GM13976 (cell line): Measurements from ENCODE around the gene ASXL1.

Experiments
- DNase-seq: peaks from one replicate; pipeline ENCODE4 v3.0.0; 2012; ENCODE audit warnings: low spot score
- in situ Hi-C: fragments of 300-500 bp; cut with MboI; formaldehyde crosslinking; loops from one replicate; pipeline ENCODE4 v1.12.0; 2022; ENCODE audit warnings: low sequenced_read_pairs, mixed read lengths, inconsistent platforms; ENCODE audit not compliant: unreplicated experiment
- TF ChIP-seq, protein P1 (sequence below): IDR thresholded peaks from 2 replicates; pipeline ENCODE4 v1.5.1; 2012; ENCODE audit warnings: borderline replicate concordance, mild to moderate bottlenecking; ENCODE audit not compliant: insufficient read depth; ENCODE audit errors: extremely low read depth, missing control alignments, control extremely low read depth

The ASXL1 gene

DNA sequence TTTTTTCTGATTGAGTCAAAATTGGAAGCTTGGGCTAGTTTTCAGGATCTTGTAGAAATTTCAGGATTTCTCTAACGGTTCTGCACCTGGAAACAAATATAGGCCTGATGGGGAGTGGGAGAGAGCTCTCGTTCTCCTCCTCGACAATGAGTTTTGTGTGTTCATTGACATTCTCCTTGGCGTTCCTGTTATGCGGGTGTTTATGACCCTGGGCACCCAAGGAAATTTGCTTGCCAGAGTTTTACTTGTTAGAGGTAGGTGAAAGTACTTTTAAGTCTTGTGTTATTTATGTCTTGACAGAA is 2.2 kb downstream of the ASXL1 start:
- TF ChIP-seq, protein P1, sequence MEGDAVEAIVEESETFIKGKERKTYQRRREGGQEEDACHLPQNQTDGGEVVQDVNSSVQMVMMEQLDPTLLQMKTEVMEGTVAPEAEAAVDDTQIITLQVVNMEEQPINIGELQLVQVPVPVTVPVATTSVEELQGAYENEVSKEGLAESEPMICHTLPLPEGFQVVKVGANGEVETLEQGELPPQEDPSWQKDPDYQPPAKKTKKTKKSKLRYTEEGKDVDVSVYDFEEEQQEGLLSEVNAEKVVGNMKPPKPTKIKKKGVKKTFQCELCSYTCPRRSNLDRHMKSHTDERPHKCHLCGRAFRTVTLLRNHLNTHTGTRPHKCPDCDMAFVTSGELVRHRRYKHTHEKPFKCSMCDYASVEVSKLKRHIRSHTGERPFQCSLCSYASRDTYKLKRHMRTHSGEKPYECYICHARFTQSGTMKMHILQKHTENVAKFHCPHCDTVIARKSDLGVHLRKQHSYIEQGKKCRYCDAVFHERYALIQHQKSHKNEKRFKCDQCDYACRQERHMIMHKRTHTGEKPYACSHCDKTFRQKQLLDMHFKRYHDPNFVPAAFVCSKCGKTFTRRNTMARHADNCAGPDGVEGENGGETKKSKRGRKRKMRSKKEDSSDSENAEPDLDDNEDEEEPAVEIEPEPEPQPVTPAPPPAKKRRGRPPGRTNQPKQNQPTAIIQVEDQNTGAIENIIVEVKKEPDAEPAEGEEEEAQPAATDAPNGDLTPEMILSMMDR: no peak
- in situ Hi-C loops: no loop called here

DNA sequence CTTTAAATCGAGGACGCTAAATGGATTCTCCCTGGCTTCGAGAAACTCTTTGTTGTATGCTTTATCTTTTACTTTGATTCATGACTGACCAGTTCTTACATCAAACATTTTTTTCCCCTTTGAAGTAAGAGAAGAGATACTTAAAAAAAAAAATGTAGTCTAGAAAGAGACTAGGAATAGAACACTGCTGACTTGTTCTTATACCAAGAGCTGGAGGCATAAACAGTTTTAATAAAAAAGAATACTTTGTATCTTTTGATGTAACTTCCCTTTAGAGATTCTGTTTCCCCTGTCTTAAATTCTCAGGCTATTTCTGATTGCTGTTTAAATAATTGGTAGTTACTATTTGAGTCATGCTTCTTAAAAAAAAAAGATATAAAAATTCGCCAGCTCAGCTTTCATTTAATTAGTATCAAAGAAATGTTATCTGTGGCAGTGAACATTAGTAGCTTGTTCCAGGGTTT is 4.8 kb downstream of the ASXL1 start:
- DNase-seq: no peak
- in situ Hi-C loops: no loop called here
- TF ChIP-seq, protein P1: no peak

More for the DNA sequence above, 2.2 kb downstream of the ASXL1 start:
- DNase-seq: no peak

DNA sequence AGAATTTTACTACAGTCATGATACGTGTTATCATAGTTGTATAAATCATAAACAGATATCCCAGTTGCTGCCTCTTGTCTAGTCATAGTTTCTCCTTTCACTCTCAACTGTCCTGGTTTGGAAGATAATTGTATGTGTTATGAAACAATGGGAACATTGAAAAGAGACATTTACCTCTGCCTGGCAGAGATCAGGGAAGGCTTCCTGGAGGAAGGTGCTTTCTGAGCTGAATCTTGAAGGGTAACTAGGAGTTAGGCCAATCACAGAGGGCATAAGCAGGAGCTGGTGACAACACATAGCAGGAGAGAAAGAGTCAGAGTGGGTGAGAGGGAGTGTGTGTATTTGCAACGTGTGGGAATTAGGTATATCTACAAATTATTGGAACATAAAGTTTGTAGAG is 5.4 kb downstream of the ASXL1 start:
- in situ Hi-C loops: no loop called here
- no peak for DNase-seq
- TF ChIP-seq, protein P1: no peak

DNA sequence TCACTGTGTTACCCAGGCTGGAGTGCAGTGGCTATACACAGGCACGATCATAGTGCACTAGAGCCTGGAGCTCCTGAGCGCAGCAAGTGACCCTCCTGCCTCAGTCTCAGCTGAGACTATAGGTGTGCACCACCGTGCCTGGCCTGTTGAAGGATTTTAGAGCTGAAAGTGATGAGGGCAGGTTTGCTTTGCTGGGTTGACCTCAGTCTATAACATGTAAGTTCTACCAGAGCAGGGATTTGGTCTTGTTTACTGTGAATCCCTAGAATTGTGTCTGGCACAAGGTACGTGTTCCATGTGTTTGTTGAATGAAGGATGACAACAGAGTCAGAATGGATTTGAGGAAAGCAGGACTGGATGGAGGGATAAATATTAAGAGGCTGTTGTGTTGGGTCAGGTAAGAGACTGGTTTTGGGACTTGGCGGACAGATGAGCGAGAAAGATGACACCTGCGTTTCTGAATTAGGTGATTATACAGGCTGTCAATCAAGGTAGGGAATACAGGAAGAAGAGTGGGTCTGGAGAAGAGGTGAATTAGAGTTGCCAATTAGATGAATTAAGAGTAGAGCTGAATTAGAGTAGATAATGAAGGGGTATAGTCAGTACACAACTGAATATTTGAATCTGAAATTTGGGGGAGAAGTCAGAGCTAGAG is 6.5 kb downstream of the ASXL1 start:
- no peak for DNase-seq
- TF ChIP-seq, protein P1: no peak
- in situ Hi-C loops: no loop called here

DNA sequence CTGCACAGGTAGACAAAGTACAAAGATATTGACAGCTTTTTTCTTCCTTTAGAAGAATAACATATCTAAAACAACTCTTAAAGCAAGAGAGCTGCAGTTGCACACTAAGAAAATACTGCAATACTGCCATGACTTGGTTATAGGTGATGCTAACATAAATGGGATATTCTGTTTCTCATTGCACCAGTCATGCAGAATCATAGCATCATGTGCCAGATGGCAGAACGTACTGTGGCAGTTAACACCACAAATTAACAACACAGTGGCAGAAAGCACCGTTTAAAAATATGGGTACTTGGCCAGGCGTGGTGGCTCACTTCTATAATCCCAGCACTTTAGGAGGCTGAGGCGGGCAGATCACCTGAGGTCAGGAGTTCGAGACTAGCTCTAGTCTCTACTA is 7.4 kb downstream of the ASXL1 start:
- TF ChIP-seq, protein P1: no peak
- in situ Hi-C loops: no loop called here
- no peak for DNase-seq

DNA sequence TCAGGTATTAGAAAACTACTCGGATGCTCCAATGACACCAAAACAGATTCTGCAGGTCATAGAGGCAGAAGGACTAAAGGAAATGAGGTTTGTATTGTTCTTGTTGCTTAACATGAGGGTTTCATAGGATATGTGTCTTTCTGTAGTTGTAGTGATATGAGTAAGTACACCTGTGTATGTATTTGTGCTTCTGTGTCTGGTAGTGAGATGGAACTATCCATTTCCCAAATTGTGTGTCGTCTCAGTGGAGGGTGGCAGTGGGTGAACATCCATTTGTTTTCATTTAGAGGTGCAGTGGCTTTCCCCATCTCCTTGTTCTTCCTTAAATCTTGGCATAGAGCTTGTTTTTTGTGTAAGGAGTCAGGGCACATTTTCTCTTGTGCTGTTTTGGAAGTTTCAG is 8.2 kb downstream of the ASXL1 start:
- in situ Hi-C loops: no loop called here

More for the DNA sequence above, 8.2 kb downstream of the ASXL1 start:
- DNase-seq: peak; percentile 20
- TF ChIP-seq, protein P1: no peak
